Heart left ventricle (tissue), 13 donors: ENCODE results near the gene LEPROT.

Experiments
- CTCF ChIP-seq, 12 donors: fragments of 200-600 bp; sonication (generic) in 4 of 12; IDR thresholded peaks; one replicate each; pipeline versions ENCODE4 v1.5.0 to v1.8.0; 2018 to 2022; ENCODE audit warnings: antibody characterized with exemption in 12 of 12, mild to moderate bottlenecking in 5 of 12
- POLR2A ChIP-seq, 2 donors: fragments of 450-650 bp; IDR thresholded peaks; one replicate each; pipeline ENCODE4 v1.6.1; 2017; ENCODE audit warnings: antibody characterized with exemption in 2 of 2, mild to moderate bottlenecking in 2 of 2, moderate library complexity in 2 of 2
- donor health status: ischemic (EF 13 %, LVEDD 7.1; RV severe dilation, severe dysfunction).
- donor health status: DM: no; HTN: yes; CAD: no.
- donor health status: DM: no; HTN: no; CAD: no.
- donor health status: ischemic (EF 25% LVEDD 6.9; RV normal size, moderate dysfunction).
- donor health status: ischemic (EF 25% LVEDD 5.7; RV mildly dilated, moderate dysfunction).
- donor health status: ischemic (EF 35%, LVEDD 5.7; RV mildly dilated, moderate dysfunction).
- donor health status: nonischemic (EF 11% LVEDD 7.7; RV severe dilation, severe dysfunction).
- donor health status: DM: yes; HTN: yes; CAD: no.
- donor health status: PGD.
- donor health status: ischemic (EF 29% LVEDD 5.4; RV normal size, mild dysfunction).
- donor health status: nonischemic (EF 23%, LVEDD 6.1; RV moderate dilation, normal function).

- TF ChIP-seq CTCF (IDR thresholded peaks at IDR 0.05) (no peak), POLR2A (IDR thresholded peaks at IDR 0.05) (peak in 1 of 2 donors; percentile 38)
These were observed 533 bp upstream of the LEPROT start for GRCh38 chr1:65419681-65420589.
